Measurements from ENCODE around the gene ERCC6L2. TPM values are rescaled to one million over a fixed set of nuclear protein-coding genes. Genes with fewer than 3 reads are reported as not detected.

ERCC6L2 gene
- total RNA-seq, 1 donor from 2014 or later, result 52.3 TPM

DNA sequence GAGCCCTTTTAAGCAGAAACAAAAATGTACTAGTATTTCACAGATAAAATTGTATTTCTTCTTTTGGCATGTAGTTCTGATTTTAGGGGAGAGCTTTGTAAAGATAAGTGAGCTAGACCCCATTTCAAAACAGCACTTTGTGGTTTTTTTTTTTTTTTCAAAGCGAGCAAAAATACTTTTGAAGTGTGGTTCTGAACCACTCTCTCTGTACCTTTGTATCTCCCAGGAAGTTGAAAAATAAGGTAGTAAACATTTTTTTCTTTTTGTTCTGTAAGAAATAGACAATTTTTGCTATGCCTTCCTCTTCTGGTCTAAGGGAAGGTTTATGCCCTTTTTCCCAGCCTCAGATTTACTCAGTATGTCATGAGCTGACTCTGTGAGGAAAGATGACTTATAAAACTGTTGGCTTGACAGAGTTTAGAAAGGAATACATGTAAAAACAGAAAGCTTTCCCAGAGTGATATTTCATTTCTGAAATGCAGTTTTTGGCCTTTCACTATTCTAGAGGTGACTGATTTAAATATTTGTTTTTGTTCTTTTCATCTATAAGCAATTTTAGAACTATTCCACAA is 12.5 kb downstream of the ERCC6L2 start:
- H3K36me3 Mint-ChIP-seq (ENCODE audit: low read depth), result peaks cover 44% of the 10 kb centered on the region
- TF ChIP-seq, protein P1, sequence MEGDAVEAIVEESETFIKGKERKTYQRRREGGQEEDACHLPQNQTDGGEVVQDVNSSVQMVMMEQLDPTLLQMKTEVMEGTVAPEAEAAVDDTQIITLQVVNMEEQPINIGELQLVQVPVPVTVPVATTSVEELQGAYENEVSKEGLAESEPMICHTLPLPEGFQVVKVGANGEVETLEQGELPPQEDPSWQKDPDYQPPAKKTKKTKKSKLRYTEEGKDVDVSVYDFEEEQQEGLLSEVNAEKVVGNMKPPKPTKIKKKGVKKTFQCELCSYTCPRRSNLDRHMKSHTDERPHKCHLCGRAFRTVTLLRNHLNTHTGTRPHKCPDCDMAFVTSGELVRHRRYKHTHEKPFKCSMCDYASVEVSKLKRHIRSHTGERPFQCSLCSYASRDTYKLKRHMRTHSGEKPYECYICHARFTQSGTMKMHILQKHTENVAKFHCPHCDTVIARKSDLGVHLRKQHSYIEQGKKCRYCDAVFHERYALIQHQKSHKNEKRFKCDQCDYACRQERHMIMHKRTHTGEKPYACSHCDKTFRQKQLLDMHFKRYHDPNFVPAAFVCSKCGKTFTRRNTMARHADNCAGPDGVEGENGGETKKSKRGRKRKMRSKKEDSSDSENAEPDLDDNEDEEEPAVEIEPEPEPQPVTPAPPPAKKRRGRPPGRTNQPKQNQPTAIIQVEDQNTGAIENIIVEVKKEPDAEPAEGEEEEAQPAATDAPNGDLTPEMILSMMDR (IDR thresholded peaks at IDR 0.05), result no peak
- no peak overlapping the region for H3K27ac Mint-ChIP-seq
- ATAC-seq (ENCODE audit: low read depth) (no peak), DNase-seq (no peak)
- intact Hi-C loops (cut with micrococcal nuclease), result no loop called here
- no peaks in the 10 kb centered on the region for H3K9me3 Mint-ChIP-seq
- CTCF ChIA-PET, result no interaction called here
- POLR2A ChIA-PET, result no interaction called here
- no peaks in the 10 kb centered on the region for H3K27me3 Mint-ChIP-seq
- H3K4me3 Mint-ChIP-seq, result no peak overlapping the region
- H3K4me1 Mint-ChIP-seq, result peaks cover 11% of the 10 kb centered on the region

DNA sequence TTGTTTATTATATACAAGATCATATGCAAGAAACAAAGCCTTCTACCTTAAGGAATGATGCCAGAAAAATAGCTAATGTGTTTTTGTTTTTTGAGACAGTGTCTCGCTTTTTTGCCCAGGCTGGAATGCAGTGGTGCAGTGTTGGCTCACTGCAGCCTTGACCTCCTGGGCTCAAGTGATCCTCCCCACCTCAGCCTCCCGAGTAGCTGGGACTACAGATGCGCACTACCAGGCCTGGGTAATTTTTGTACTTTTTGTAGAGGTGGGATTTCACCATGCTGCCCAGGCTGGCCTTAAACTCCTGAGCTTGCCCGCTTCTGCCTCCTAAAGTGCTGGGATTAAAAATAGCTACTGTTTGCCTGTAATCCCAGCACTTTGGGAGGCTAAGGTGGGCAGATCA is 15.1 kb downstream of the ERCC6L2 start:
- H3K36me3 Mint-ChIP-seq (ENCODE audit: low read depth), result peaks cover 30% of the 10 kb centered on the region
- H3K9me3 Mint-ChIP-seq, result no peaks in the 10 kb centered on the region
- no peak overlapping the region for H3K27ac Mint-ChIP-seq
- ChIA-PET POLR2A (interaction anchor here (2.0 kb wide), 1 partner anchor 15 kb away, joined by 5 read pairs; the partner anchor contains the start of gene ERCC6L2), CTCF (no interaction called here)
- H3K27me3 Mint-ChIP-seq, result no peaks in the 10 kb centered on the region
- TF ChIP-seq, protein P1 (IDR thresholded peaks at IDR 0.05), result no peak
- no peak for ATAC-seq (ENCODE audit: low read depth)
- H3K4me3 Mint-ChIP-seq, result no peak overlapping the region
- peaks cover 6% of the 10 kb centered on the region for H3K4me1 Mint-ChIP-seq
- intact Hi-C loops (cut with micrococcal nuclease), result no loop called here
- no peak for DNase-seq

DNA sequence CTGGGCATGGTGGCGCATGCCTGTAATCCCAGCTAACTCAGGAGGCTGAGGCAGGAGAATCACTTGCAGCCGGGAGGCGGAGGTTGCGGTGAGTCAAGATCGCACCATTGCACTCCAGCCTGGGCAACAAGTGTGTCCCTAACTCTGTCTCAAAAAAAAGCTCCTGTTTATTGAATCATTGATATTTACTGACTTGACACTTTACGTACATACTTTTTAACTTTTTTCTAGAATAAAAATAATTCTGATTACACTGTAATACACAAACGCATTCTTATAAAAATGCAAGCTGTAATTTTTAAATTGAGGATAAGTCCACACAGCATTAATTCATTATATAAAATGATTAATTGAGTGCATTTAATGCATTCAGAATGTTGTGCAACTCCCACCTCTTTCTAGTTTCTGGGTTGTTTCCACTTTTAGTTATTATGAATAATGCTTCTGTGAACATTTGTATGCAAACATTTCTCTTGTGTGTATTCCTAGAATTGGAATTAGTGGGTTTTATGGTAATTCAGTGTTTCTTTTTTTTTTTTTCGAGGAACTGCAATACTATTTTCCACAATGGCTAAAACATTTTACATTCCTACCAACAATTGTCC is 15.7 kb downstream of the ERCC6L2 start:
- H3K4me1 Mint-ChIP-seq, result peaks cover 6% of the 10 kb centered on the region
- no peak overlapping the region for H3K4me3 Mint-ChIP-seq
- CTCF ChIA-PET, result no interaction called here
- DNase-seq (no peak), ATAC-seq (ENCODE audit: low read depth) (no peak)
- POLR2A ChIA-PET, result interaction anchor here (2.0 kb wide), 1 partner anchor 15 kb away, joined by 5 read pairs; the partner anchor contains the start of gene ERCC6L2
- TF ChIP-seq, protein P1 (IDR thresholded peaks at IDR 0.05), result no peak
- intact Hi-C loops (cut with micrococcal nuclease), result no loop called here
- peaks cover 30% of the 10 kb centered on the region for H3K36me3 Mint-ChIP-seq (ENCODE audit: low read depth)
- H3K27ac Mint-ChIP-seq, result no peak overlapping the region
- no peaks in the 10 kb centered on the region for H3K9me3 Mint-ChIP-seq
- no peaks in the 10 kb centered on the region for H3K27me3 Mint-ChIP-seq

DNA sequence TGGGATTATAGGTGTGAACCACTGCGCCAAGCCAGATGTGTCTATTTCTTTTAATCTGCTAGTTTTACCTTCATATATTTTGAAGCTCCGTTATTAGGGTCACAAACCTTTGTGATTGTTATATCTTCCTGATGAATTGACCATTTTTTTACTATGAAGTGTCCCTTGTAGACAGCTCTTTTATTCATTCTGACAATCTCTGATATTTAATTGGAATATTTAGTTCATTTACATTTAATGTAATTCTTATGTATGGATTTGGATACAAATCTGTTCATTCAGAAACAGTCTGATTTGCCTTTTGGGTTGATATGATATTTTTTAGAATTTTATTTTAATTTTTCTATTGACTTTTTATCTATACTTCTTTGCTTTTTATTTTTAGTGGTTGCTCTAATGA is 17.2 kb downstream of the ERCC6L2 start:
- Mint-ChIP-seq H3K27me3 (no peaks in the 10 kb centered on the region), H3K27ac (no peak overlapping the region), H3K4me3 (no peak overlapping the region), H3K36me3 (ENCODE audit: low read depth) (peaks cover 20% of the 10 kb centered on the region), H3K4me1 (peaks cover 11% of the 10 kb centered on the region), H3K9me3 (no peaks in the 10 kb centered on the region)
- DNase-seq (no peak), ATAC-seq (ENCODE audit: low read depth) (no peak)
- CTCF ChIA-PET, result no interaction called here
- TF ChIP-seq, protein P1 (IDR thresholded peaks at IDR 0.05), result no peak
- intact Hi-C loops (cut with micrococcal nuclease), result no loop called here
- POLR2A ChIA-PET, result no interaction called here

DNA sequence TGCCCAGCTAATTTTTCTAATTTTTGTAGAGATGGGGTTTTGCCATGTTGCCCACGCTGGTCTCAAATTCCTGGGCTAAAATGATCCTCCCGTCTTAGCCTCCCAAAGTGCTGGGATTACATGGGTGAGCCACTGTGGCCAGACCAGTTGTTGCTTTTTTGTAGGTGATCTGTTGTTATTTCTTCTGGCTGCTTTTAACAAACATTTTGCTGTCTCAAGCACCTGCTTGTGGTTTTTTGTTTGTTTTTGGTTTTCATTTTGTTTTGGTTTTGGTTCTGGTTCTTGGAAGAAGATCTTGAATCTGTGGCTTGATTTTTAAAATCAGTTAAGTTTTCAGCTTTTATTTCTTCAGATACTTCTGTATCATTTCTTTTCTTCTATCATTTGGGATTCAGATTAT is 21.1 kb downstream of the ERCC6L2 start:
- TF ChIP-seq, protein P1 (IDR thresholded peaks at IDR 0.05), result no peak
- intact Hi-C loops (cut with micrococcal nuclease), result no loop called here
- H3K27ac Mint-ChIP-seq, result no peak overlapping the region
- peaks cover 5% of the 10 kb centered on the region for H3K4me1 Mint-ChIP-seq
- POLR2A ChIA-PET, result no interaction called here
- H3K36me3 Mint-ChIP-seq (ENCODE audit: low read depth), result peaks cover 29% of the 10 kb centered on the region
- DNase-seq (no peak), ATAC-seq (ENCODE audit: low read depth) (no peak)
- H3K27me3 Mint-ChIP-seq, result no peaks in the 10 kb centered on the region
- H3K9me3 Mint-ChIP-seq, result no peaks in the 10 kb centered on the region
- no peak overlapping the region for H3K4me3 Mint-ChIP-seq
- CTCF ChIA-PET, result no interaction called here

All from activated B cell treated with CpG ODN at 0.5 μM for 24 hours (primary cell).